WTC11 (cell line): Measurements from ENCODE around the gene KSR1. TPM values are rescaled to one million over a fixed set of nuclear protein-coding genes. Genes with fewer than 3 reads are reported as not detected.

Source experiments
- ATAC-seq: fragments of 200-7000 bp; cut with Tn5 transposase; 2 replicates; pipeline ENCODE4 v1.10.0; 2021; ENCODE audit warnings: mild to moderate bottlenecking, moderate library complexity
- CTCF ChIA-PET: fragments of 300-600 bp; sonication (Branson Sonifier 250); formaldehyde crosslinking; loops from one replicate; lab custom pipeline; 2021; ENCODE audit warnings: antibody characterized with exemption; lab: Charles Lee
- POLR2A ChIA-PET: fragments of 350-600 bp; sonication (Branson Sonifier 250); formaldehyde crosslinking; loops from one replicate; lab custom pipeline; 2021; ENCODE audit warnings: antibody characterized with exemption; lab: Charles Lee
- DNase-seq: peaks from one replicate; pipeline ENCODE4 v3.0.0; 2021; ENCODE audit warnings: low spot score
- H3K27ac Mint-ChIP-seq: 2 replicates; pipeline ENCODE4 v1.8.0; 2021; ENCODE audit warnings: mixed read lengths
- H3K27me3 Mint-ChIP-seq: 2 replicates; pipeline ENCODE4 v1.8.0; 2021; ENCODE audit warnings: low read depth, mild to moderate bottlenecking, moderate library complexity, mixed read lengths
- H3K36me3 Mint-ChIP-seq: 2 replicates; pipeline ENCODE4 v1.8.0; 2021; ENCODE audit warnings: mixed read lengths
- H3K4me1 Mint-ChIP-seq: 2 replicates; pipeline ENCODE4 v1.8.0; 2022; ENCODE audit warnings: mixed read lengths
- H3K4me3 Mint-ChIP-seq: 2 replicates; pipeline ENCODE4 v1.8.0; 2021; ENCODE audit warnings: mild to moderate bottlenecking, moderate library complexity, mixed read lengths
- H3K9me3 Mint-ChIP-seq: 2 replicates; pipeline ENCODE4 v1.8.0; 2021; ENCODE audit warnings: mixed read lengths
- AFF4 ChIP-seq: sonication (generic); formaldehyde crosslinking; IDR thresholded peaks from 2 replicates; pipeline ENCODE4 v1.8.1; 2023; ENCODE audit warnings: mild to moderate bottlenecking, missing genetic modification reagents, borderline replicate concordance
- AR ChIP-seq: fragments of 250-450 bp; sonication (Bioruptor Pico); IDR thresholded peaks from 2 replicates; pipeline ENCODE4 v1.9.0; 2021; ENCODE audit warnings: mild to moderate bottlenecking
- CREM ChIP-seq: sonication (generic); formaldehyde crosslinking; IDR thresholded peaks from 2 replicates; pipeline ENCODE4 v1.8.1; 2022; ENCODE audit warnings: mild to moderate bottlenecking, missing genetic modification reagents, moderate library complexity
- EMX1 ChIP-seq: fragments of 250-450 bp; sonication (Bioruptor Pico); IDR thresholded peaks from 2 replicates; pipeline ENCODE4 v1.8.0; 2021; ENCODE audit warnings: mild to moderate bottlenecking
- FOXP4 ChIP-seq: sonication (generic); formaldehyde crosslinking; IDR thresholded peaks from 2 replicates; pipeline ENCODE4 v1.8.0; 2022; ENCODE audit warnings: mild to moderate bottlenecking, missing genetic modification reagents
- GABPB1 ChIP-seq: sonication (generic); formaldehyde crosslinking; IDR thresholded peaks from 2 replicates; pipeline ENCODE4 v1.8.1; 2023; ENCODE audit warnings: mild to moderate bottlenecking, missing genetic modification reagents
- GTF2I ChIP-seq: fragments of 250-450 bp; sonication (Bioruptor Pico); conservative IDR thresholded peaks from 2 replicates; pipeline ENCODE4 v1.4.0; 2021; ENCODE audit warnings: mild to moderate bottlenecking
- MLX ChIP-seq: sonication (generic); formaldehyde crosslinking; IDR thresholded peaks from 2 replicates; pipeline ENCODE4 v1.8.1; 2023; ENCODE audit warnings: mild to moderate bottlenecking, missing genetic modification reagents, moderate library complexity
- OVOL2 ChIP-seq: fragments of 250-450 bp; sonication (Bioruptor Pico); IDR thresholded peaks from 2 replicates; pipeline ENCODE4 v1.9.0; 2021; ENCODE audit warnings: mild to moderate bottlenecking, borderline replicate concordance
- SMAD4 ChIP-seq: sonication (generic); formaldehyde crosslinking; IDR thresholded peaks from 2 replicates; pipeline ENCODE4 v1.8.0; 2022; ENCODE audit warnings: mild to moderate bottlenecking, missing genetic modification reagents
- SOX15 ChIP-seq: fragments of 250-450 bp; sonication (Bioruptor Pico); IDR thresholded peaks from 2 replicates; pipeline ENCODE4 v1.9.0; 2021; ENCODE audit warnings: mild to moderate bottlenecking
- STAT6 ChIP-seq: sonication (generic); formaldehyde crosslinking; conservative IDR thresholded peaks from 2 replicates; pipeline ENCODE4 v1.8.1; 2023; ENCODE audit warnings: mild to moderate bottlenecking, low read depth, missing genetic modification reagents, moderate library complexity
- TP53 ChIP-seq: sonication (generic); formaldehyde crosslinking; IDR thresholded peaks from 2 replicates; pipeline ENCODE4 v1.8.1; 2023; ENCODE audit warnings: mild to moderate bottlenecking, missing genetic modification reagents
- USF2 ChIP-seq: sonication (generic); formaldehyde crosslinking; IDR thresholded peaks from 2 replicates; pipeline ENCODE4 v1.8.1; 2023; ENCODE audit warnings: mild to moderate bottlenecking, missing genetic modification reagents, moderate library complexity
- ZNF138 ChIP-seq: sonication (generic); formaldehyde crosslinking; conservative IDR thresholded peaks from 2 replicates; pipeline ENCODE4 v1.8.1; 2022; ENCODE audit warnings: mild to moderate bottlenecking, moderate library complexity, missing genetic modification reagents
- ZNF232 ChIP-seq: sonication (generic); formaldehyde crosslinking; IDR thresholded peaks from 2 replicates; pipeline ENCODE4 v1.8.0; 2022; ENCODE audit warnings: mild to moderate bottlenecking, missing genetic modification reagents
- ZNF396 ChIP-seq: fragments of 250-450 bp; sonication (Bioruptor Pico); IDR thresholded peaks from 2 replicates; pipeline ENCODE4 v1.8.0; 2021; ENCODE audit warnings: mild to moderate bottlenecking, moderate library complexity, borderline replicate concordance
- total RNA-seq: library from RNA; stranded (reverse); gene quantifications from 3 replicates; pipeline ENCODE4 v1.2.3, GENCODE V29; 2021

Gene KSR1
- total RNA-seq, 1 experiment from 2014 or later: 45.5 TPM

- Mint-ChIP-seq H3K36me3 (peaks cover 21% of the 10 kb centered on the region), H3K4me3 (no peak overlapping the region), H3K27ac (no peak overlapping the region), H3K4me1 (peaks cover 7% of the 10 kb centered on the region), H3K9me3 (no peaks in the 10 kb centered on the region), H3K27me3 (no peaks in the 10 kb centered on the region)
- ChIA-PET POLR2A (no interaction called here), CTCF (interaction anchor here (0.6 to 4.7 kb wide), 47 partner anchors 9 to 362 kb away, joined by 3 to 67 read pairs (median 6); partner anchors contain the start of gene KSR1)
- DNase-seq (no peak), ATAC-seq (no peak)
- TF ChIP-seq AR (CRISPR knock-in tag) (no peak), CREM (CRISPR knock-in tag) (no peak), TP53 (CRISPR knock-in tag) (no peak), GTF2I (CRISPR knock-in tag) (no peak), ZNF396 (CRISPR knock-in tag) (no peak), OVOL2 (CRISPR knock-in tag) (no peak), ZNF232 (no peak), SOX15 (CRISPR knock-in tag) (no peak), MLX (CRISPR knock-in tag) (no peak), SMAD4 (CRISPR knock-in tag) (no peak)
Measured at GRCh38 chr17:27603880-27604794, 147.9 kb downstream of the KSR1 start.

- ATAC-seq (no peak), DNase-seq (no peak)
- H3K27ac Mint-ChIP-seq: no peak overlapping the region
- H3K36me3 Mint-ChIP-seq: peaks cover 24% of the 10 kb centered on the region
- H3K27me3 Mint-ChIP-seq: no peaks in the 10 kb centered on the region
- H3K9me3 Mint-ChIP-seq: no peaks in the 10 kb centered on the region
- ChIA-PET POLR2A (no interaction called here), CTCF (interaction anchor here (4.7 kb wide), 1 partner anchor 47 kb away, joined by 67 read pairs; no protein-coding TSS in a partner anchor)
- no peak for TF ChIP-seq FOXP4 (CRISPR knock-in tag)
- no peak for TF ChIP-seq USF2 (CRISPR knock-in tag)
- no peak for TF ChIP-seq STAT6 (CRISPR knock-in tag)
- no peak for TF ChIP-seq AFF4 (CRISPR knock-in tag)
- TF ChIP-seq ZNF138 (CRISPR knock-in tag): no peak
- no peak for TF ChIP-seq EMX1 (CRISPR knock-in tag)
- no peak for TF ChIP-seq ZNF232
- no peak for TF ChIP-seq GABPB1
- H3K4me3 Mint-ChIP-seq: no peak overlapping the region
- peaks cover 7% of the 10 kb centered on the region for H3K4me1 Mint-ChIP-seq
Measured at GRCh38 chr17:27605409-27605808, 149.2 kb downstream of the KSR1 start.
